Bronchial epithelial cell (primary cell): ENCODE data around the gene UNC93B1. TPM values are rescaled to one million over a fixed set of nuclear protein-coding genes. Genes with fewer than 3 reads are reported as not detected.

Source experiments
- DNase-seq: peaks from one replicate; pipeline ENCODE4 v3.0.0-alpha.2; 2010; ENCODE audit warnings: low read depth
- FAIRE-seq: peaks from 2 replicates; lab custom pipeline; 2011; peaks lifted over from hg19 to GRCh38; lab: Jason Lieb, UNC
- H3K27me3 ChIP-seq: 2 replicates; pipeline ENCODE4 v1.5.1; 2011; ENCODE audit warnings: low read length; ENCODE audit not compliant: control insufficient read depth, insufficient read depth
- H3K36me3 ChIP-seq: 2 replicates; pipeline ENCODE4 v1.5.1; 2011; ENCODE audit warnings: low read length; ENCODE audit not compliant: control insufficient read depth, insufficient read depth
- H3K4me3 ChIP-seq: 2 replicates; pipeline ENCODE4 v1.5.1; 2011; ENCODE audit warnings: mild to moderate bottlenecking, low read depth, low read length, control low read depth
- total RNA-seq: library from RNA; depleted of rRNA; stranded (reverse); fragments of >200 nt; gene quantifications from 2 replicates; pipeline ENCODE4 v1.2.1, GENCODE V29; 2014
- TF ChIP-seq, protein P1 (sequence below): IDR thresholded peaks from 2 replicates; pipeline ENCODE4 v1.5.1; 2011; ENCODE audit warnings: mild to moderate bottlenecking, moderate library complexity, low read length, control low read depth, inconsistent platforms; ENCODE audit not compliant: insufficient read depth, severe bottlenecking

Gene UNC93B1
- total RNA-seq, 1 donor from 2014 or later = 56.3 TPM

DNA sequence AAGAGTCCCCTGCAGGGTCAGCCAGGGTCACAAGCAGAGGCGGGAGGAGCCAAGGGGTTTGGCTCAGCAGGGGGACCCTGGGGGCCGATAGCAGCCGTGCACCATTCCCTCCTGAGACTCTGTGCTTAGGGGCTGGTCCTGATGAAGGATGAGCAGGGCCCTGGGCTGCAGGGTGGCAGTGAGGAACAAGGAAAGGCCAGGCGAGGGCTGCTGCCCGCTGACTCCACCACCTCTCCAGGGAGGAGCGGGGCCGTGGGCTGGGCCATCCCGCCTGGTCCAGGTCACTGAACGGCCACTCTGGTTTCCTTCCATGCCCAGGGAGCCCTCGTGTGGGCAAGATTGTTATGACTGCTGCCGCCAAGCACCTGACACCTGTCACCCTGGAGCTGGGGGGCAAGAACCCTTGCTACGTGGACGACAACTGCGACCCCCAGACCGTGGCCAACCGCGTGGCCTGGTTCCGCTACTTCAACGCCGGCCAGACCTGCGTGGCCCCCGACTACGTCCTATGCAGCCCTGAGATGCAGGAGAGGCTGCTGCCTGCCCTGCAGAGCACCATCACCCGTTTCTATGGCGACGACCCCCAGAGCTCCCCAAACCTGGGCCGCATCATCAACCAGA, 17.4 kb upstream of the UNC93B1 start:
- TF ChIP-seq, protein P1, sequence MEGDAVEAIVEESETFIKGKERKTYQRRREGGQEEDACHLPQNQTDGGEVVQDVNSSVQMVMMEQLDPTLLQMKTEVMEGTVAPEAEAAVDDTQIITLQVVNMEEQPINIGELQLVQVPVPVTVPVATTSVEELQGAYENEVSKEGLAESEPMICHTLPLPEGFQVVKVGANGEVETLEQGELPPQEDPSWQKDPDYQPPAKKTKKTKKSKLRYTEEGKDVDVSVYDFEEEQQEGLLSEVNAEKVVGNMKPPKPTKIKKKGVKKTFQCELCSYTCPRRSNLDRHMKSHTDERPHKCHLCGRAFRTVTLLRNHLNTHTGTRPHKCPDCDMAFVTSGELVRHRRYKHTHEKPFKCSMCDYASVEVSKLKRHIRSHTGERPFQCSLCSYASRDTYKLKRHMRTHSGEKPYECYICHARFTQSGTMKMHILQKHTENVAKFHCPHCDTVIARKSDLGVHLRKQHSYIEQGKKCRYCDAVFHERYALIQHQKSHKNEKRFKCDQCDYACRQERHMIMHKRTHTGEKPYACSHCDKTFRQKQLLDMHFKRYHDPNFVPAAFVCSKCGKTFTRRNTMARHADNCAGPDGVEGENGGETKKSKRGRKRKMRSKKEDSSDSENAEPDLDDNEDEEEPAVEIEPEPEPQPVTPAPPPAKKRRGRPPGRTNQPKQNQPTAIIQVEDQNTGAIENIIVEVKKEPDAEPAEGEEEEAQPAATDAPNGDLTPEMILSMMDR = peak; percentile 74
- H3K27me3 ChIP-seq = no peaks in the 10 kb centered on the region
- no peaks in the 10 kb centered on the region for H3K36me3 ChIP-seq
- no peak for DNase-seq
- H3K4me3 ChIP-seq = no peak overlapping the region
- no peak for FAIRE-seq

DNA sequence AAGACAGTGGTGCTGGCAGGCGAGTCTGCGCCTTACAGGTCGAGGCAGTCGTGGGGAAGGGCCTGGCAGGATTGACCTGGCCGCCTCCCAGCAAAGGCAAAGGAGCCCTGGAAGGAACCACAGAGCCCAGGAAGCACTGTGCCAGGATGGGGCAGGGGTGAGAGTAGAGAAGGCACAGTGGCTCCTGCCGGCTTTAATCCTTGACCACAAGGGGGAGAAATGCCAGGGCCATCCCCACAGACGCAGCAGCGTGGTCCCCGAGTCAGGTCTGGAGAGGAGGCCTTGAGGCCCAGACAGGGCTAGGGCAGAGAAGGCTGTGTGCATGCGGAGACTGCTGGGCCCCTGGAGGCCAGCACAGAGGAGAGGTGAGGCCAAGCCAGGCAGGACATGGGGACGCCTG, 16.7 kb upstream of the UNC93B1 start:
- no peaks in the 10 kb centered on the region for H3K36me3 ChIP-seq
- no peaks in the 10 kb centered on the region for H3K27me3 ChIP-seq
- no peak overlapping the region for H3K4me3 ChIP-seq
- TF ChIP-seq, protein P1 = peak; percentile 63
- DNase-seq (no peak), FAIRE-seq (no peak)

DNA sequence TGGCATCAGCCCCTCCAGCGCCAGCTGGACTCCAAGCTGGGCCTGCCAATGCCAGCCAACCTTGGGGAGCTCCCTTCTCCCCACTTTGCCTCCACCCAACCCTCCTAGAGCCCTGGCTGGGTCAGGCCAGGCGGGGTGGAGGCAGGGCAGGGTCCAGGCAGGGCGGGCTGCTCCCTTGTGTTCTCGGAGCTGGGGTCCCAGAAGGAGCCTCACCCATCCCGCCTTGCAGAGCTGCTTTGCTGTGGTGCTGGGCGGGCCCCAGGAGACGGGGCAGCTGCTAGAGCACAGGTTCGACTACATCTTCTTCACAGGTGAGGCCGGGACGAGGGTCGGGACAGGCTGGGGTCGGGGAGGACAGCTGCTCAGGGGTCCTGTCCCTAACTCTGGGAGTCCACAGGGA, 15.6 kb upstream of the UNC93B1 start:
- FAIRE-seq (no peak), DNase-seq (no peak)
- Histone ChIP-seq H3K36me3 (no peaks in the 10 kb centered on the region), H3K4me3 (no peak overlapping the region), H3K27me3 (no peaks in the 10 kb centered on the region)
- TF ChIP-seq, protein P1 = no peak

DNA sequence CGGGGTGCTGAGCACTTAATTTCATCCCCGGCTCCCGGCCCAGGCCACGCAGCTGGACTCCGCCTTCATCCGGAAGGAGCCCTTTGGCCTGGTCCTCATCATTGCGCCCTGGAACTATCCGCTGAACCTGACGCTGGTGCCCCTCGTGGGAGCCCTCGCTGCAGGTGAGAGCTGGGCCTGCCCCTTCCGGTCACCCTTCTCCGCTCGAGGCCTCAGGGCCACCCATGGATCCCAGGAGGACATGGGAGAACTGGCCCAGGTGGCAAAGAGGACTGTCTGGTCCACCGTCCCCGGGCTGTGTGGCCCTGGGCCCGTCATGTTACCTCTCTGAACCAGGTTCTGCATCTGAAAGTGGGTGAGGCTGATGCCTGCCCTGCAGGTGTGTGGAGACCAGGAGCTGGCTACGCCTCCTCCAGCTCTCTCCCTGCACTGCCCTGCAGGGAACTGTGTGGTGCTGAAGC, 14.9 kb upstream of the UNC93B1 start:
- Histone ChIP-seq H3K4me3 (no peak overlapping the region), H3K27me3 (no peaks in the 10 kb centered on the region), H3K36me3 (no peaks in the 10 kb centered on the region)
- no peak for FAIRE-seq
- TF ChIP-seq, protein P1 = no peak
- no peak for DNase-seq

DNA sequence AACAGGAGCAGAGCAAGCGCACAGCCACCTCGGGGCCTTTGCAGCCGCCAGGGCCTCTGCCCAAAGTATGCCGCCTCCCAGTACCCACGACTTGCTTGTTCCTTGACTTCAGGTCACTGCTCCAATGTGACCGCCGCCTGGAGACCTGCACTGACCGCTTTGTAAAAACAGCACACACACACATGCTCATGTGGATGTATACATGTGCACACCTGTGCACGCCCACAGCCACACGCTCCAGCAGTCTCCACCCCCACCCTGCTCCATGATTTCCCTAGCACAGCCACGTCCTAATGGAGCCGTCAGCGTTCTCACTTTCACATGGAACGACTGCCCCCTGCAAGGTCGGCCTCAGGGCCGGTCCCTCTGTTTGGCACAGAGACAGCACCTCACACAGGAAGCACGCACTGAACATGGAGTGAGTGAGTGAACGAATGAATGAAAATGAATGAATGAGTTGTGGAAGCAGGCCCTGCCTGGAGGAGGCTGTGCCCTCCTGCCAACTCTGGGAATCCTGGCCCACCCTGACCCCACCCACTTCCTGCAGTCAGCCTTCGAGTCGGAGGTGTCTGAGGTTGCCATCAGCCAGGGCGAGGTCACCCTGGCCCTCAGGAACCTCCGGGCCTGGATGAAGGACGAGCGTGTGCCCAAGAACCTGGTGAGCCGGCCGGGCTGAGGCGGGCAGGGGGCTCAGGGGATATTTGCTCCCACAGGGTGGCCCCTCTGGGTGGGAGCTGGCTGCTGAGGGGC, 14.3 kb upstream of the UNC93B1 start:
- FAIRE-seq = no peak
- Histone ChIP-seq H3K36me3 (no peaks in the 10 kb centered on the region), H3K4me3 (no peak overlapping the region), H3K27me3 (no peaks in the 10 kb centered on the region)
- no peak for DNase-seq
- TF ChIP-seq, protein P1 = no peak
